Tibial artery (tissue), 4 donors: ENCODE measurements around the gene CXCL10.
A peak's percentile ranks its signal among the peaks of the same experiment; 100 is the strongest.

Source experiments
- DNase-seq, 2 donors: peaks; one replicate each; pipeline ENCODE4 v3.0.0-alpha.2; 2019
- H3K27ac ChIP-seq, 2 donors: fragments of 200-600 bp; sonication (generic) in 1 of 2; 1 replicate in 1 of 2; 2 replicates in 1 of 2; pipeline ENCODE4 v1.5.1; 2018 to 2019; ENCODE audit warnings: mild to moderate bottlenecking in 1 of 2
- H3K27me3 ChIP-seq, 2 donors: fragments of 200-600 bp; sonication (generic) in 1 of 2; one replicate each; pipeline versions ENCODE4 v1.5.1 to v1.6.0; 2016 to 2019
- H3K36me3 ChIP-seq, 3 donors: fragments of 200-600 bp; sonication (generic) in 2 of 3; one replicate each; pipeline ENCODE4 v1.5.1; 2016 to 2019; ENCODE audit warnings: mild to moderate bottlenecking in 2 of 3
- H3K4me1 ChIP-seq, 4 donors: fragments of 200-600 bp; sonication (generic) in 2 of 4; 1 replicate in 3 of 4; 2 replicates in 1 of 4; pipeline ENCODE4 v1.5.1; 2016 to 2019
- H3K4me3 ChIP-seq, 2 donors: fragments of 200-600 bp; sonication (generic) in 1 of 2; 1 replicate in 1 of 2; 2 replicates in 1 of 2; pipeline ENCODE4 v1.5.1; 2018 to 2019; ENCODE audit warnings: mild to moderate bottlenecking in 2 of 2
- H3K9me3 ChIP-seq, 3 donors: fragments of 200-600 bp; sonication (generic) in 1 of 3; one replicate each; pipeline ENCODE4 v1.5.1; 2016 to 2019
- CTCF ChIP-seq, 2 experiments: fragments of 200-600 bp in 1 of 2; fragments of 450-650 bp in 1 of 2; IDR thresholded peaks; one replicate each; pipeline ENCODE4 v1.5.1; 2017 to 2019; ENCODE audit warnings: antibody characterized with exemption in 2 of 2, mild to moderate bottlenecking in 1 of 2, moderate library complexity in 1 of 2
- intact Hi-C: fragments of 100-400 bp; cut with DNase I; formaldehyde crosslinking; loops from one replicate; pipeline ENCODE4 v1.15.0; 2023; ENCODE audit warnings: low total_unique reads

The CXCL10 gene

GRCh38 chr4:75997081-75997480 is 26.2 kb downstream of the CXCL10 start:
- H3K27me3 ChIP-seq: no peaks in the 10 kb centered on the region
- H3K9me3 ChIP-seq: no peaks in the 10 kb centered on the region
- no peak for DNase-seq
- no peak overlapping the region for H3K27ac ChIP-seq
- no peak for TF ChIP-seq CTCF (IDR thresholded peaks at IDR 0.05)
- H3K4me1 ChIP-seq: no peaks in the 10 kb centered on the region
- H3K36me3 ChIP-seq: no peaks in the 10 kb centered on the region
- intact Hi-C loops: loop anchor here (10.0 kb wide), 1 partner anchor 148 kb away; the partner anchor contains the start of gene NUP54
- H3K4me3 ChIP-seq: no peak overlapping the region

GRCh38 chr4:75995727-75996126 is 27.6 kb downstream of the CXCL10 start:
- peak; percentile 55 to 57 for TF ChIP-seq CTCF (IDR thresholded peaks at IDR 0.05)
- Histone ChIP-seq H3K27me3 (no peaks in the 10 kb centered on the region), H3K9me3 (no peaks in the 10 kb centered on the region), H3K4me1 (peaks cover 0 to 4% (median 2%) of the 10 kb centered on the region in 4 donors), H3K36me3 (no peaks in the 10 kb centered on the region), H3K27ac (no peak overlapping the region), H3K4me3 (no peak overlapping the region)
- no peak for DNase-seq
- intact Hi-C loops: loop anchor here (1.0 to 10.0 kb wide), 2 partner anchors 73 to 149 kb away; partner anchors contain the start of gene NUP54

GRCh38 chr4:75992462-75992861 is 30.8 kb downstream of the CXCL10 start:
- intact Hi-C loops: loop anchor here (5.0 to 10.0 kb wide), 2 partner anchors 152 to 315 kb away; partner anchors contain the start of genes NUP54 and STBD1
- H3K9me3 ChIP-seq: no peaks in the 10 kb centered on the region
- H3K36me3 ChIP-seq: no peaks in the 10 kb centered on the region
- no peak overlapping the region for H3K27ac ChIP-seq
- no peak for DNase-seq
- peaks cover 0 to 26% (median 16%) of the 10 kb centered on the region in 4 donors for H3K4me1 ChIP-seq
- H3K27me3 ChIP-seq: no peaks in the 10 kb centered on the region
- no peak overlapping the region for H3K4me3 ChIP-seq
- no peak for TF ChIP-seq CTCF (IDR thresholded peaks at IDR 0.05)

GRCh38 chr4:75989846-75990528 is 33.3 kb downstream of the CXCL10 start:
- peaks cover 0 to 29% (median 16%) of the 10 kb centered on the region in 4 donors for H3K4me1 ChIP-seq

GRCh38 chr4:75985116-75985515 is 38.2 kb downstream of the CXCL10 start:
- H3K9me3 ChIP-seq: no peaks in the 10 kb centered on the region
- peaks cover 0 to 24% (median 14%) of the 10 kb centered on the region in 4 donors for H3K4me1 ChIP-seq
- no peaks in the 10 kb centered on the region for H3K27me3 ChIP-seq
- no peak for DNase-seq
- H3K36me3 ChIP-seq: peaks cover 14 to 32% (median 22%) of the 10 kb centered on the region in 3 donors
- H3K4me3 ChIP-seq: no peak overlapping the region
- no peak overlapping the region for H3K27ac ChIP-seq
- intact Hi-C loops: no loop called here
- no peak for TF ChIP-seq CTCF (IDR thresholded peaks at IDR 0.05)

More at GRCh38 chr4:75989846-75990528, 33.3 kb downstream of the CXCL10 start:
- H3K27me3 ChIP-seq: no peaks in the 10 kb centered on the region
- peak overlapping the region; percentile 88 to 92 for H3K4me3 ChIP-seq
- no peaks in the 10 kb centered on the region for H3K36me3 ChIP-seq
- no peak for TF ChIP-seq CTCF (IDR thresholded peaks at IDR 0.05)
- H3K27ac ChIP-seq: peak overlapping the region; percentile 72 to 77
- no peak for DNase-seq
- no peaks in the 10 kb centered on the region for H3K9me3 ChIP-seq
- intact Hi-C loops: loop anchor here (5.0 to 10.0 kb wide), 2 partner anchors 155 to 317 kb away; partner anchors contain the start of genes NUP54 and STBD1
